Kidney tubule cell (primary cell): Measurements from ENCODE around the gene HS3ST4.
"Not testable (repeated sequence)": the region's sequence is repeated elsewhere in the genome, so short reads cannot be mapped to it uniquely, and the experiment has no call there.

Experiments used
- DNase-seq: peaks from one replicate; pipeline ENCODE4 v3.0.0-alpha.2; 2018; ENCODE audit warnings: low spot score

Gene HS3ST4

GRCh38 chr16:25730396-25730795 lies 38.6 kb downstream of the HS3ST4 start:
- DNase-seq, result no peak

- no peak for DNase-seq
These were observed 42.9 kb downstream of the HS3ST4 start for GRCh38 chr16:25734430-25735385.

DNA sequence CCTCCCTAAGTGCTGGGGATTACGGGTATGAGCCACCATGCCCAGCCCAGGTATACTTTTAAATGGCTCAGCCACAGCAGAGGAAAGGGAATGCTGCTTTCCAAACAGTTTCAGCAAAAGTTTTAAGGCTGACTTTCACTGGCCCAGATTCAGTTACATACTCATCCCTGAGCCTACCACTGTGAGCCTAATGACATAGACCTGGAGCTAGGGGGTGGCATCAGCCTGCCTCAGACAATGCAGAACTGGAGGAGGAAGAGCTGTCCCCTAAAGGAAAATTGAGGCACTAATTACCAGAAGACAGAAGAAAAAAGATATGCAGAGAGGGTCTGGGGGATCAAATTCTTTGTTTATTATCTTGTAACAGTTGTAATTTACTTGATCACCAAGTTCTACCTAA lies 43.9 kb downstream of the HS3ST4 start:
- DNase-seq, result no peak

DNA sequence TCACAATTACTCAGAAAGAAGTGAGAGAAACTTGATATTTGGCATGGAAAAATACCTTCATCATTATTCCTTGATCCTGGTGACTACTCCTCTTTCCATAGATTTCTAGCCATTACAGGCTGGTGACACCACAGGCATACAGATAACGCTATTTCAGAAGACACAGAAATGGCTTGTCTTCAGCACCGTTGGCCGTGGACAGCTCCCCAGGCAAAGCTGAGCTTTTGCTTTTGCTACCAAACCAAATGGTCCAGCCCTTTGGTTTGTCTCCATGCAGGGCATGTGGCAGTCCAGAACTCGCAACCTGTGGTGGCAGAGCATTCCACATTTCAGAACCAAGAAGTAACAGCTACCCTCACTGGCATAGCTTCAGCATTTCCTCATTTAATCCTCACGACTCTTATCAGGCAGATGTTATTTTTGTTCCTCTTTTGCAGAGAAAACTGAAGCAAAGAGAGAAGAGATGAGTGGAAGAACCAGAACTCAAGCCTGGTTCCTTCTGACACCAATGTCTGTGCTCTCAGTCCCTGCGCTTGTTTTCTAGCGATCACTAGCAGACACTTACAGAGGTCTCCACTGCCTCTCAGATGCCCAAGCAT lies 55.5 kb downstream of the HS3ST4 start:
- no peak for DNase-seq

GRCh38 chr16:25748092-25748654 lies 56.4 kb downstream of the HS3ST4 start:
- DNase-seq, result no peak

DNA sequence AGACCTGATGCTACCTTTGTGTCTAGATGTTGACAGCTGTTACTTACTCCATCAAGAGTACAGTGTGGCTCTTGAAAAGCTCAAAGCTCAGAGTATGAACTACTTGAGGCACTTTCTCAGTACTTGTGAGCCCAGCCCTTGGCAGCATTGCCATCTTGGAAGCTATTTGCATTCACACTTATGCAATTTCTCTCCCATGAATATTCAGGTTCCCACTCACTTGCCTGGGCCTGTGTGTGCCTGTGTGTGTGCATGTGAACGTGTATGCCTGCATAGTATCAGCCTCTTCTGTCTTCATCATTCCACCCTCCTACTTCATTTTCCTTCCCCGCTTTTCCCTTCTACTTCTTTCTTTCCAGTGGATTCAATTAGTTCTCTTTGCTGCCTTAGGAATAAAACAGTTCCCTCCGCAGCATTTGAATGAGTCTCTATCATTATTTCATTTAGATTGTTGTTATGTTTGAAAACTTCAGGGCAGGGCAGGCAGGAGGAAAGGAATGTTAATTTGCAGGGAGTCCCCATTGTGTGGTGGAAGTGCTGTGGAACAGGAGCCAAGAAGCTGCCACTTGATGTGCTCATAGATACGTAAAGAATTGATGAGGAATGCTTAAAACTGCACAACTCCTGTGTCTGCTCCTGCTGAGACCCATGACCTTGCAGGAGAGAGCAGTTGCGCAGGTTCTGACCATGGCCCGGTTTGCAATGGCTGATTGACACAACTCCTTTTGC lies 58.9 kb downstream of the HS3ST4 start:
- no peak for DNase-seq

GRCh38 chr16:25751230-25751835 lies 59.6 kb downstream of the HS3ST4 start:
- DNase-seq, result no peak

GRCh38 chr16:25764466-25764865 lies 72.7 kb downstream of the HS3ST4 start:
- DNase-seq, result no peak

DNA sequence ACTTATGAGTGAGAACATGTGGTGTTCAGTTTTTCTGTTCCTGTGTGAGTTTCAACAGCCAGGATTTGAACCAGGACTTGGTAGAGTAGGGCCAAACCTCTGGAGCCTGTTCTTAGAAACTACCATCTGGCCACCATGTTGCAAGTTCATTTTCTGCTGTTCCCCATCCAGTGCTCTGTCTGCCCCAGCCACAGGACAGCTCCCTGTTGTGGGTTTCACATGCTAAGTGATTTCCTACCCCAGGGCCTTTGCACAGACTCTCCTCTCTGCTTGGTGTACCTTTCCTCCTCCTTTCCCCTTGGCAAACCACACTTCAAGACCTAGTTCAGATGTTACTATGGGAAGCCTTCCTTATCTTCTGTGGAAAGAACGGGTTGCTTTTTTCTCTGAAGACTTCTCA lies 79.5 kb downstream of the HS3ST4 start:
- no peak for DNase-seq

GRCh38 chr16:25771812-25772568 lies 80.2 kb downstream of the HS3ST4 start:
- DNase-seq, result no peak

- not testable (repeated sequence) for DNase-seq
These were observed 84.5 kb downstream of the HS3ST4 start for GRCh38 chr16:25776214-25776613.

- DNase-seq, result no peak
These were observed 91.5 kb downstream of the HS3ST4 start for GRCh38 chr16:25783226-25783625.

- no peak for DNase-seq
These were observed 93.6 kb downstream of the HS3ST4 start for GRCh38 chr16:25785361-25785760.

DNA sequence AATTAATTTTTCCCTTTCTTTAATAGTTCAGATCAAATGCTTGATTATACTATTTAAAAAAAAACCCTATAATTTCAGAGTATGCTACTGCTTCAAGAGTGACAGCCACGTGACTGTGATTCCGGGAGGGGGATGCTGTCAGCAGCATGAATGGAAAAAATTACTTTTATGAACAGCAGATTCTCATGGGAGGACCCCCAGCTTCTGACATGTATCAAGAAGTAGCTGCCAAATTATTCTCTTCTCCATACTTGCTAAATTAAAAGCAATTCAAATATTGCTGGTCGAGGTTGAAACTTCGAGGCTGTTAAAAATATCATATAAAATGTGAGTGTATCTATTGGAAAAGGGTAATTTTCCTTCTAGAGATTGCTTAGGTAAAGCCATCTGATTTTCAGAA lies 95.0 kb downstream of the HS3ST4 start:
- DNase-seq, result no peak

- DNase-seq, result no peak
These were observed 96.9 kb downstream of the HS3ST4 start for GRCh38 chr16:25788637-25789036.

GRCh38 chr16:25796239-25796638 lies 104.5 kb downstream of the HS3ST4 start:
- no peak for DNase-seq

DNA sequence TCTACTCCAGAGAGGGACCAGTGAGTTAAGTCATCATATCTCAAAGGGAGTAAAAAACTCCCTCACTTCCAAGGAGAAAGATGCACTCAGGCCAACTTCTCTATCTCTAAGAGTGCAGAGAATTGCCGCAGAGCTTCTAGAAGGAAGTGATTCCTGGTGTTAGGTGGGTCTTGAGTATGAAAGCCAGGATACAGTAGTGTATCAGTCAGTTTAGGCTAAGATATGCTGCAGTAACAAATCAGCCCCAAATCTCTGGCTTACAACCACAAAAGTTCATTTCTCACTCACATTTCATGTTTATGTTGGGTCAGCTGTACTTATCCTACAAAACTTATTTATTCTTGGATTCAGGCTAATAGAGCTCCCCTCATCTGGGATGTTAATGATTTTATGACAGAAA lies 106.3 kb downstream of the HS3ST4 start:
- DNase-seq, result no peak

- no peak for DNase-seq
These were observed 108.1 kb downstream of the HS3ST4 start for GRCh38 chr16:25799816-25800215.

DNA sequence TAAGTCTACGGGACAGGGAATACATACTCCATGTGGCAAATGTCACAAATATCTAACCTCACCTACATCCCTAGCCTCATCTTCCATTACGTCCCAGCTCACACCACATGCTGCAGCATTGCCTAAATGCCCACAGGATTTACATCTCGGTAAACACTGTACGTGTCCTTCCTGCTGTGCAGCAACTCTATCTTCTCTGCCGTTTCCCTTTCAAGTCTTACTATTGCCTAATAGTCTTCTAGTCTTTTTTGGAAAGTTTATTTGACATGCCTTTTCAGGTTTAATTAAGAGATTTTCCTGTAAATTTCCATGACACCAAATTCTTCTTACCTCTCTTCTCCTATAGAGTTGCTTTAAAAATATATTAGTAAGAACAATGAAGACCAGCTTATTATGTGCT lies 120.5 kb downstream of the HS3ST4 start:
- DNase-seq, result no peak

GRCh38 chr16:25817295-25817694 lies 125.5 kb downstream of the HS3ST4 start:
- DNase-seq, result no peak

GRCh38 chr16:25817876-25818275 lies 126.1 kb downstream of the HS3ST4 start:
- no peak for DNase-seq
